Gastroesophageal sphincter (tissue), 4 donors: ENCODE results near the gene TTC13. TPM values are rescaled to one million over a fixed set of nuclear protein-coding genes. Genes with fewer than 3 reads are reported as not detected.

Experiments used
- ATAC-seq: fragments of 150-250 bp; one replicate; pipeline ENCODE4 v1.9.1; 2016; ENCODE audit warnings: mild to moderate bottlenecking, moderate library complexity
- H3K27ac ChIP-seq, 4 donors: fragments of 200-600 bp; sonication (generic) in 3 of 4; 1 replicate in 3 of 4; 2 replicates in 1 of 4; pipeline ENCODE4 v1.5.1; 2016 to 2019
- H3K27me3 ChIP-seq: fragments of 200-600 bp; sonication (generic); one replicate; pipeline ENCODE4 v1.5.1; 2019
- H3K36me3 ChIP-seq, 2 donors: fragments of 200-600 bp; sonication (generic); one replicate each; pipeline ENCODE4 v1.5.1; 2019; ENCODE audit warnings: control low read depth in 1 of 2
- H3K4me1 ChIP-seq, 3 donors: fragments of 200-600 bp; sonication (generic); 1 replicate in 2 of 3; 2 replicates in 1 of 3; pipeline ENCODE4 v1.5.1; 2016 to 2019; ENCODE audit warnings: control low read depth in 2 of 3
- H3K4me3 ChIP-seq, 2 donors: fragments of 200-600 bp; sonication (generic); one replicate each; pipeline ENCODE4 v1.5.1; 2019; ENCODE audit warnings: mild to moderate bottlenecking in 1 of 2, moderate library complexity in 1 of 2
- H3K9me3 ChIP-seq, 3 donors: fragments of 200-600 bp; sonication (generic); one replicate each; pipeline ENCODE4 v1.5.1; 2017 to 2019; ENCODE audit warnings: control low read depth in 2 of 3
- CTCF ChIP-seq, 4 experiments: fragments of 200-600 bp in 2 of 4; fragments of 450-650 bp in 2 of 4; sonication (generic) in 1 of 4; IDR thresholded peaks; one replicate each; pipeline ENCODE4 v1.5.1; 2017 to 2019; ENCODE audit warnings: antibody characterized with exemption in 4 of 4, mild to moderate bottlenecking in 2 of 4, moderate library complexity in 2 of 4
- EP300 ChIP-seq: sonication (generic); formaldehyde crosslinking; IDR thresholded peaks from one replicate; pipeline ENCODE4 v1.6.1; 2017; ENCODE audit warnings: antibody characterized with exemption, mild to moderate bottlenecking
- POLR2A ChIP-seq, 2 donors: fragments of 450-650 bp; IDR thresholded peaks; one replicate each; pipeline ENCODE4 v1.6.1; 2017; ENCODE audit warnings: antibody characterized with exemption in 2 of 2, mild to moderate bottlenecking in 2 of 2, moderate library complexity in 1 of 2
- POLR2AphosphoS5 ChIP-seq: sonication (generic); formaldehyde crosslinking; IDR thresholded peaks from one replicate; pipeline ENCODE4 v1.6.1; 2017; ENCODE audit warnings: antibody characterized with exemption
- WGBS, 2 donors: methylation state at CpG; one replicate each; pipeline ENCODE4 v1.1.5; 2018; ENCODE audit warnings: low coverage in 1 of 2; 5-methylcytosine and 5-hydroxymethylcytosine counted together
- total RNA-seq, 4 donors: library from RNA; depleted of rRNA; stranded (reverse); fragments of >200 nt; gene quantifications; one replicate each; pipeline ENCODE4 v1.1.0, GENCODE V29; 2016

The TTC13 gene
- total RNA-seq, 4 donors from 2014 or later, result 9.6 to 24.4 (median 13.7) TPM

- Histone ChIP-seq H3K27ac (no peak overlapping the region), H3K4me1 (peaks cover 0 to 32% (median 0%) of the 10 kb centered on the region in 3 donors), H3K4me3 (no peak overlapping the region), H3K9me3 (no peaks in the 10 kb centered on the region), H3K36me3 (peaks cover 0 to 17% of the 10 kb centered on the region in 2 donors), H3K27me3 (no peaks in the 10 kb centered on the region)
- ATAC-seq, result no peak
- WGBS, 2 donors, result 72 to 97% methylated on average over 3 to 4 of the region's 4 CpGs
- TF ChIP-seq CTCF (IDR thresholded peaks at IDR 0.05), result no peak
- TF ChIP-seq POLR2AphosphoS5, result no peak
- TF ChIP-seq EP300, result no peak
- no peak for TF ChIP-seq POLR2A (IDR thresholded peaks at IDR 0.05)
Observed at GRCh38 chr1:230976360-230976759, 2.3 kb downstream of the TTC13 start.

- H3K4me1 ChIP-seq, result peaks cover 0 to 32% (median 0%) of the 10 kb centered on the region in 3 donors
- no peaks in the 10 kb centered on the region for H3K27me3 ChIP-seq
- H3K27ac ChIP-seq, result no peak overlapping the region
- peaks cover 0 to 10% of the 10 kb centered on the region in 2 donors for H3K36me3 ChIP-seq
- no peaks in the 10 kb centered on the region for H3K9me3 ChIP-seq
- H3K4me3 ChIP-seq, result no peak overlapping the region
- no peak for TF ChIP-seq EP300
- TF ChIP-seq POLR2A (IDR thresholded peaks at IDR 0.05), result no peak
- no peak for TF ChIP-seq CTCF (IDR thresholded peaks at IDR 0.05)
- ATAC-seq, result no peak
- WGBS, 2 donors, result 90% methylated on average over 2 of the region's 3 CpGs; no CpG with 5 or more reads in 1 of the 2 donors
Observed at GRCh38 chr1:230975636-230976035, 3.0 kb downstream of the TTC13 start.

- Histone ChIP-seq H3K27me3 (no peaks in the 10 kb centered on the region), H3K36me3 (peaks cover 0 to 9% of the 10 kb centered on the region in 2 donors), H3K27ac (no peak overlapping the region), H3K4me3 (no peak overlapping the region), H3K4me1 (peaks cover 0 to 14% (median 0%) of the 10 kb centered on the region in 3 donors), H3K9me3 (no peaks in the 10 kb centered on the region)
- ATAC-seq, result no peak
- 100% methylated on average over 1 of the region's 1 CpG; no CpG with 5 or more reads in 1 of the 2 donors for WGBS, 2 donors
- TF ChIP-seq CTCF (IDR thresholded peaks at IDR 0.05) (no peak), POLR2AphosphoS5 (no peak)
Observed at GRCh38 chr1:230972855-230973271, 5.8 kb downstream of the TTC13 start.

- Histone ChIP-seq H3K27me3 (no peaks in the 10 kb centered on the region), H3K9me3 (no peaks in the 10 kb centered on the region), H3K4me1 (peaks cover 0 to 3% (median 0%) of the 10 kb centered on the region in 3 donors), H3K4me3 (no peak overlapping the region), H3K36me3 (peaks cover 0 to 9% of the 10 kb centered on the region in 2 donors), H3K27ac (no peak overlapping the region)
- TF ChIP-seq POLR2AphosphoS5 (no peak), POLR2A (IDR thresholded peaks at IDR 0.05) (no peak), EP300 (no peak), CTCF (IDR thresholded peaks at IDR 0.05) (no peak)
- no peak for ATAC-seq
Observed at GRCh38 chr1:230971771-230972170, 6.9 kb downstream of the TTC13 start.

- no peaks in the 10 kb centered on the region for H3K4me1 ChIP-seq
- TF ChIP-seq POLR2AphosphoS5 (no peak), CTCF (IDR thresholded peaks at IDR 0.05) (no peak), EP300 (no peak)
Observed at GRCh38 chr1:230970432-230970831, 8.2 kb downstream of the TTC13 start.

More at GRCh38 chr1:230970432-230970831, 8.2 kb downstream of the TTC13 start:
- ATAC-seq, result no peak
- 97 to 100% methylated on average over 1 to 3 of the region's 5 CpGs for whole genome bisulfite sequencing, 2 donors
- Histone ChIP-seq H3K27me3 (no peaks in the 10 kb centered on the region), H3K27ac (no peak overlapping the region), H3K36me3 (no peaks in the 10 kb centered on the region), H3K9me3 (no peaks in the 10 kb centered on the region), H3K4me3 (no peak overlapping the region)
